Right renal cortex interstitium (tissue), 3 donors: ENCODE results near the gene RXRB. TPM values are rescaled to one million over a fixed set of nuclear protein-coding genes. Genes with fewer than 3 reads are reported as not detected.

Experiments used
- DNase-seq, 3 donors: peaks; one replicate each; pipeline ENCODE4 v3.0.0-alpha.2; 2013; ENCODE audit warnings: low read depth in 3 of 3, low spot score in 2 of 3
- polyA plus RNA-seq, 3 donors: library from polyadenylated mRNA; unstranded; fragments of 120-200 nt; gene quantifications; one replicate each; pipeline ENCODE4 v1.2.1, GENCODE V29; 2013; ENCODE audit not compliant: insufficient read length in 3 of 3

The RXRB gene
- polyA plus RNA-seq, 3 donors, result 48.7 to 51.7 (median 49.3) TPM

DNA sequence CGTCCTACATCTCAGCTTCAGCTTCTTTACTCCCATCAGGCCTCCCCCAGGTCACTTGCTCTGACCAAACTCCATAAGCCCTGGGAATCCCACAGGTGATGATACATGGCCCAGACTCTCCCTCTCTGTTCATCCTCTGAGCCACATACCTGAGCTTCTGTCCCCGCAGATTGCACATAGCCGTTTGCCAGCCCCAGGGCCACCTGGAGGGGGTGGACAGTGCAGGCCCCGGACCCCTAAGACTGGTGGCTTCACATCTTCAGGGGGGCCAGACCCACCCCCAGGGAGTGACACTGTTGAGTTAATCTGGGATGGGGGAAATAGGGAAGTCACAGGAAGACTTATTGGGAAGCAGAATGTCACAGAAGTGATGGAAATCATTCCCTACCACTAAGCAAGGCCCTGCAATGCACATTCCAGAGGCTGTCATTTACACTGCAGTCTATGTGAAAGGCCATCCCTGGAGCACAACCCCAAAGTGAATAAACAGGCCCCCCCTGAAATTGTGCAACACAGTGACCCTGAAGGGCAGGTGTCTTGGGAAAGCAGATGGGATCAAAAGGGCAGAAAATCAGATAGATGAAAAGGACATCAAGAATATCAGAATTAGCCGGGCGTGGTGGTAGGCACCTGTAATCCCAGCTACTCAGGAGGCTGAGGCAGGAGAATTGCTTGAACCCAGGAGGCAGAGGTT, 2.2 kb downstream of the RXRB start:
- DNase-seq, result no peak

DNA sequence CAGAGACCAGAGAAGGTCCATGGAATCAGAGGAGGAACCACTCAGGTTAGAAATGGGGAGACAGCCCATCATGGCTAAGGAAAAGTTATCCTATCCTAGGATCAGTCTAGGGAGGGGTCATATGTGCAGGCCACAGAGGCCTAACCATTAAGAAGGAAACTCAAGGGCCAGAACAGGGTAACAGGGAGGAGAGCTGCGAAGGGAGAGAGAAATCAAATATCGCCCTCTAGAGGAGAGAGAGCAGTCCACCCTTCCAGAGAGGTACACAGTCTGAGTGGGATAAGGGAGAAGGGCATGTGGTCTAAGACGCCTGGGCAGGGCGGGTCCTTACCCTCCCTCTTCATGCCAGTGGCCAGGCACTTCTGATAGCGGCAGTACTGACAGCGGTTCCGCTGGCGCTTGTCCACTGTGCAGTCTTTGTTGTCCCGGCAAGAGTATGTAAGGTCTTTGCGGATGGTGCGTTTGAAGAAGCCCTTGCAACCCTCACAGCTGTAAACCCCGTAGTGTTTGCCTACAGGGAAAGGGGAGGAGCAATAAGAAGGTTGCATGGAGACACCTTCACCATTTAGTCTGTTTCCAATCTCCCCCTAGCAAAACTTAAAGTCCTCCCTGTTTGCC, 2.9 kb downstream of the RXRB start:
- no peak for DNase-seq

DNA sequence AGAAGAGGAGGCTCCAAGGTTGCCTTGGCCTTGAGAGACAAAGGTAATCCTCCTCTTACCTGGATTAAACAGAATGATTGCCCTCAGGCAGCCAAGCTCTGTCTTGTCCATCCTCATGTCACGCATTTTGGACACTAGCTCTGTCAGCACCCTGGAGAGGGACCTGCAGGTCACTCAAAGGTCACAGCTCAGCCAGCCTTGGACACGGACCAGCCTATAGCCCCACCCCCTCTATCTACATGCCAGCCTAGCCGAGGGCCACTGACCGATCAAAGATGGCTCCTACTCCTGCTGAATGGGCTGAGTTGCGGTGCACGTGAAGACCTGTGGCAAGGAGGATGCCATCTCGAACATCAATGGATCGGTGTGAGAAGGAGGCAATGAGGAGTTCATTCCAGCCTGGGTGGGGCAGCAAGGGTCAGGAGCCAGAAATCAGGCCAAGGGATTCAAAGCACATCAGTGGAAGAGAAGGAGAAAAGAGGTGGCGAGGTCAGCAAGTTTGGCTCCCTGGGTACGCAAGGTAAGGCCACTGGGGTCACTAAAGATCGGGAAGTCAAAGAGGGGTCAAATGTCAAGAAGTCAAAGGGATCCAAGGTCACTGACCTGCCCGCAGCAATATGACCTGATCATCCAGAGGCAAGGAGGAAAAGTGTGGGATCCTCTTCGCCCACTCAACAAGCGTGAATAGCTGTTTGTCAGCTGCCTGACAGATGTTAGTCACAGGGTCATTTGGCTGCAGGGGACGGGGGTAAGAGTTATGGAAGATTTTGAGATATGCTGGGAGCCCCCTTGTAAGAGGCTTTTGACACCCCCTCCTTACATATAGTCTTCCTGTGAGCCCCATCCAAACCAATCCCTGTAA, 4.9 kb downstream of the RXRB start:
- DNase-seq, result no peak

DNA sequence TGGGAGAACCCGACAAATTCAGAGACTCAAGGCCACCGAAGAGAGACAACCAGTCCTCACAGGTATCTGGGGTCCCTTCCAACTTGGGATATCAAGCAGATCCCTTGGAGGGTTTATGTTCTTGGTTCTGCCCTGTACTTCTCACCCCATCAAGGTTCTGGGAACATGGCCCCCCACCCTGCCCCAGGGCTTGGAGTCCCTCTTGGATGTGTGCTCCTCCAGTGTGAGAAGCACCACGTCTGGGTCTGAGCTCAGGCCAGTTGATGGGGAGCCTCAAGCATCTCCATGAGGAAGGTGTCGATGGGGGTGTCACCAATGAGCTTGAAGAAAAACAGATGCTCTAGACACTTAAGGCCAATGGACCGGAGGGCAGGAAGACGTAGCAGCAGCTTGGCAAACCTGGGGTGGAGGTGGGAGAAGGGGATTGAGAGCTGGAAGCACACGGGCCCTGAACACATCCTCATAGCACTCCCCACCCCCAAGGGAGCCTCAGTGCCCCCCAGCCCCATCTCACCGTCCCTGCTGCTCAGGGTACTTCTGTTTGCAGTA, 6.0 kb downstream of the RXRB start:
- DNase-seq, result no peak

DNA sequence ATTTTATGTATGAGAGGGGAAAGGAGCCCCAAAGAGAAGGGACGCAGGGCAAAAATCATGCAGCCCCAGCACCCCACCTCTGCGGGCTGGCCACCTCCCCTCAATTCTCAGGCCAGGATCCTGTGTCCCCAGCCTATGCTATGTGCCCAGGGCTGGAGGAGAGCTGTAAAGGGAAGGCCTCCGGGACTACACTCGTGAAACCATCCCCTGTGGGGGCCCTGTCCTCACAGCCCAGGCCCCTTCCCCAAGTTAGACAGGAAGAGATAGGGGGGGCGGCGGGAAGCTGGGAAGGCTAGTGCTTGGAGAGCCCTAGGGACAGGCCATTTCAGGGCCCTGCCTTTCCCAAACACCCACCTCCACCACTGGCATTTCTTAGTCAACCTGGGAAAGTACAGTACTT, 6.8 kb downstream of the RXRB start:
- DNase-seq, result no peak

DNA sequence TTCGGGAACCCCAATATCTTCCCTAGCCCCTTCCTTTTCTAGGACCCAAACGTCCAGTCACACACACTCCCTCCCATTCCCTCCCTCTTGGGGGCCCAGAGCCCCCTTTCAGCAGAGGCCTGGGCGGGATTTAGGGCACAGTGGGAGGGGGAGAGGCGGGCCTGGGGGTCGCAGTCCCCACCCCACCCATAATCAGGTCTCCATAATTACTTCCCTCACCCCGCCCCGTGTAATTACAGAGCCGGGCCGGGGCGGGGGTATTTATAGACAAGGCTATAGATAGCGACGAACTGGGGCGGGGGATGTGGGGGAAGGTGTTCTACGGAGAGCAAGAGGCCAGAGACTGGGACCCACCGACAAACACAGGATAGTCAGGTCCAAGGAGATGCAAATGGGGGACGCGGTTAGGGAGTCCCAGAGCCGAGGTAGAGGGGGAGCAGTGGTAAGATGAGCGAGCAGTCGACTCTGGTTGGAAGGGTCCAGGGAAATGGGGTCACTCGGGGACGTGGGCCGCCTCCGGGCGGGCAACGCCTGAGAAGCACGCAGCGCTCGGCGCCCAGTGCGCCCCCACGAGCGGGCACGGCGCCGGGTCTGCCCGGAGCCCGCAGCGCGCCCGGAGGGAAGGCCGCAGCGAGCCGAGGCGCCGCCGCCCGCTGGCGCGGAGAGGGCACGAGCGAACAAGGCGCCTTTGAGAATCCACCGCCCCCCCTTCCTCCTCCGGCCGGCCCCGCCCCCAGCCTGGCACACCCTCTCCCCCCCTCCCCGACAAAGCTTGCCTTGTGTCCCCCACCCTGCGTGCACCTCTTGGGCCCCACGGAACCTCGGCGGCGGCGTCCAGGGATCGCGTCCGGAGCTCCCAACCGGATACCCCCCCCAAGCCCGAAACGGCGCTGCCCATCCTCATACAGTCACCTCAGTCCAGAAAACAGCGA, 7.5 kb downstream of the RXRB start:
- DNase-seq, result no peak

DNA sequence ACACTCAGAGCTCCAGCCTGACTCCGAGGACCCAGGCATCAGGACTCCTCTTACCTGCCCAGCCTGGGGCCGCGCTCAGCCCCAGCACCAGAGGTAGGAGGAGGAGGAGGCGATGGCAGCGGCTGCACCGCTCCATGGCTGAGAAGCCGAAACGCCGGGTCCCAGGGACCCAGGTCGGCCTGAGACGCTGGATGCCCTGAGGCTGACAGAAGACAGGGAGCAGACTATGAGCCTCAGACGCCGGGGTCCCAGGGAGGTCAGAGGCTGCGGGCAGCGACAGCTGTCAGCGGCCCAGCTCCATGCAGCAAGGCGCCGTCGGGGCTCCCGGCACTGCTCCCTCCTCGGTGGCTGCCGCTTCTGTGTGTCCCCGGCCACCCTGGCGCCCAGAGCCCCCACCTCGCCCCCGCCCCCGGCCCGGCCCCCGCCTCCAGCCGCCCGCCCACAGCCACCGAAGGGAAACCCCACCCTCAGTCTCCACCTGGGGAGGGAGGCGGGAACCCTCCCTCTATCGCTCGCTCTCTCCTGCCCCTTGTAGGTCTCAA, 8.3 kb downstream of the RXRB start, which contains the start of gene COL11A2:
COL11A2 (minus strand) TSS at position 363 of the 542 bp plus-strand sequence; CDS start at position 136, 227 bp downstream.
- DNase-seq, result no peak

DNA sequence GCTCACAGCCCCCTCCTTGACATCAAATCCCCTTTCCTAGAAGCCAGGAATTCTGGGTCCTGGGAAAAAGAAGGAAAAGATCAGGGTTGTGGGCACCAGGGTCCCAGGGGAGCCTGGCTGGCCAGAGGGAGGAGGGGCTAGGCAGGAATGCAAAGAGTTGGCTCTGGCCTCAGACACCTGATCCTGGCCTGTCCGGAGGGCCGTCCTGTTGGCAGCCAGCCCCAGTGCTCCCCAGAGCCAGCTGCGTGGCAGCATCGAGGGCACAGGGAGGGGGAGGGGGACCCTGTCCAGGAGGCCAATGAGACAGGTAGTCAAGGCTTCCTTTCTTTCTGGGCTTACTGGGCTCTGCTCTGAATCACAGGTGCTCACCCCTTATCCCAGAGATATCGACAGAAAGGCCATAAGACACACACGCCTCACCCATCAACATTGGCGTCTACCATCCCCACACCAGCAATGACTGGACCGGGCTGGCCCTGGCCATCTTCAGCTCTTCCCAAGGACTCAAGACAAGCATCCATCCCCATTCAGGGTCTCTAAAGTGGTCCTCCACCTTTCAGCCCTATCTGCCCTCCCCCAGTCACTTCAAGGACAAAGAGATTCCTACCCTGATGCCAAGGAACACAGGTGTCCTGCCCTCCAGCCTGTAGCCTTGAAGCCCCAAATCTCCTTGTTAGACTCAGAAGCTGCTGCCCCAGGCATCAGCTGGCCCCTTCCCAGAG, 8.9 kb downstream of the RXRB start:
- no peak for DNase-seq

DNA sequence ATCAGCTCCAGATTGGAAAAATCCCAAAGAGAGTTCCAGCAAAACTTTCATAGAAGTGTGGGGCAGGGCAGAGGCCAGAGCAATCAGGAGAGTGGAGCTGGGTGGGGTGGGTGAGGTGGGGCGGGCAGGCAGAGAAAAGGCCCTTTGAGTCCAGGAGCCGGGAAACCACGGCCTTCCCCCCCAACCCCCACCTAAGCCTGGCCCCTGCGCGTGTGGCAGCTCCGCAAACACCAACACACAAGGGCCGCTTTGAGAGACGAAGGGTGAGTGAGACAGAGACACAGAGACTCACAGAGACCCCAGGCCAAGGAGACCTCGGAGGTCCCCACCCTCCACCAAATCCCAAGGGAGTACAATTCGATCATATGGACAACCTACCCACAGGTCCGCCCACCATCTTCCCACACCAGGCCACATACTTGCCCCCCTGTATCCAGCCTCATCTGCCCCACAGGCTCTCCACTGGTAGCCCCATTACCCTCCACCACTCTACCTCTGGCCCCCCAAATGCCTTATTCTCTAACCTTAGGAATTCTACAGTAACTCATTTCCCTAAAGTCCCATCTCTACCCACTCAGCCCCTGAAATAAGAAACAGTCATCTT, 9.9 kb downstream of the RXRB start:
- DNase-seq, result no peak

DNA sequence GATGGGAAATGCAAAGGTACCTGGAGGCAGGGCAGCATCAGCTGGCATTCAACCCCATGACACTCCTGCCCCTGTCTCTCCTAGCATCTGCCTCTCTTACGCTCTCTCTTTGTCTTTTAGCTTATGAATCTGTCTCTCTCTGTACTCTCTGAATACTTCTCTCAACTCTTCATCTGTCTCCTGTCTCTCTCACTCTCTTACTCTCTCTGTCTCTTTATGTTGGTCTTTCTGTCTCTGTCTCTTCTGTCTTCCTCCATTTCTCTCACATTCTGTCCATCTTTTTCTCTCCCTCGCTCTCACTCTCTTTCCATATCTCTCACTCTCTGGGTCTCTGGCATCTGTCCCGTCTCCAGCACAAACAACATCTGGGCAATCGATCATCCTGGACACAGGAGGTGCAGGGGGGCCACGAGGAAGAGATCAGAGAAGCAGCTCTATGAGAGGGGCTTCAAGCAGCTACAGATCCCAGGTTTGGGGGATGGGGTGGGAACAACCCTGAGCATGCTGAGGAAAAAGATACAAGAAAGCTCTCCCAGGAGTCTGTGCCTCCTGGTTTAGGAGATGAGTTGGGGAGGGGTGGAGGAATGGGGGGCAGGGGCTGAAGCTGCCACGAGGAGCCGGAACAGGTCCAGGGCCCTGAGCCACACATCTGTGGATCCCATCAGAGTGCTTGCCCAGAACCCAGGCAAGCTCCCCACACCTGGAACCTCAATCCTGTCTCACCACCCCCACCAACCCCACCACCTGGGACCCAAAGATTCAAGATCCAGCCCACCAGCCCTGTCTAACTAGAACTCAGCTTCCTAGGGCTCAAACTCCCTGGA, 10.6 kb downstream of the RXRB start:
- no peak for DNase-seq

DNA sequence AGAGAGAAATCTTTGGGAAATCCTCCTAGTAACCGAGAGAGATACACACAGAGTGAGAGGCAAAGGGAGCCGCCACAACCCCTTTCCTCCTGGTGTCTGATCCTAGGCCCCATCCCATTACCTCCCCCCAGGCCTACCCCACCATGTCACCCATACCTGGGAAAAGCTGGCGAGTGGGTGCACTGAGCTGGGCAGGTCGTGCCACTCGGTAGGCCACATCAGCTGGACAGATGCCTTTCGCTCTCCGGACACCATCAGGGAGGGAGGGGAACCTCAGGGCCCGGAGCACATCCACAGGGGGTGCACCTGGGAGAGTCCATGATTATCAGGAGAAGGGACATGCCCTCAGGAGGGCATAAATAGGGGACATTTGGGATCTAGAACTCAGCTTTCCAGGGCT, 11.3 kb downstream of the RXRB start:
- no peak for DNase-seq

DNA sequence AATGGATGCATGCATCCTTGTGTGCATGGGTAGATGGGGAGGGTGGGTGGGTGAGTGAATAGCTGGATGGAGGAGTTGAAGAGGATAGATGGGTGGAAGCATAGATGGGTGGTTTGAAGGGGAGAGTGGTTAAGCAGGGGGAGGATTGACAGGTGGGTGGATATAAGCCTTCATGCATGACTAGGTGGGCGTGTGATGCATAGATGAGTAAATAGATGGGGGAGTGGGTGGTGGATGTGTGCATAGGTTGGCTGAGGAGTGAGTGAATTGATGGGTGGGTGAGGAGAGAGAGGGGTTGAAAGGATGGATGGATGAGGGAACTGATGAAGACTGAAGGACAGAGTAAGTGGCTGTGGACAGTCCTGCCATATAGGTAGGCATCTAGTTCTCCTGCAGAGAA, 12.7 kb downstream of the RXRB start:
- DNase-seq, result no peak

DNA sequence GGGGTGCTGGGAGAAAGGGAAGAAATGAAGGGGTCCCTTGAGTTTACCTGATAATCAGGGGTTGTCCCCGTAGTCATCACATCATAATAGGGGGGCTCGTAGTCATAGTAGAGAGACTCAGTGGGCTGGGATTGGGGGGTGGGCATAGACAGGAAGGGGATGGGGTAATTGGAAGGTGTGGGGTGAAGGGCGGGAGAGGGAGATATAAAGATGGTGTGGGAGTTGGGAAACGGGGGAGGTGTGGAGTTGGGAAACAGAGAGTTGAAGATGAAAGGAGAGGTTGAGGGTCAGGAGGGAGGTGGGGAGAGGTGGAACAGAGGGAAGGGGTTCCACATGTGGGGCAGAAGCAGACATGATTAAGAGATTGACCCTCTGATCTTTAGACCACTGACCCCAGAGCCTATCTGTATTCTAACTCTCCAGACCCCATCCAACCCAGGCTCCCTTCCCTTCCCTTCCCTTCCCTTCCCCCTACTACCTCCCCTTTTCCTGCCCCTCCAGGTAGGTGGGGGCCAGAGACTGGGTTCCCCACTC, 14.7 kb downstream of the RXRB start:
- DNase-seq, result no peak

DNA sequence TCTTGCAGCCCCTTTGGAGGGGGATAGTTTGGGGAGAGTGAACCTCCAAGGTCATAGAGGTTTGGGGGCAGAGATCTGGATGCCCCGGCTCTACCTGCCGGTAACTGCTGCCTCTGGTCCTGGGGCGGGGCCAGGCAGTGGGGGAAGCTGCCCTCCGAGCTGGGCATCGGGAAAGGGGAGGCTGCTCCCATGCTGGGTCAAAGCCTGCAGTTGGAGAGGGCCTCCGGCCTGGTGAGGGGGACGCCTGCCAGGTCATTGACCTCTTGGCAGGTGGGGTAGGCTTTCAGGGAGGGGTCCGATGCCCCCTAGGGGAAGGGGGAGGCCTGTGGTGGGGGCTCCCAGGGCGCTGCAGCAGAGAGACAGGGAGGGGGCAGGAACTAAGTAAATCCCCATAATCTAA, 15.3 kb downstream of the RXRB start:
- no peak for DNase-seq

DNA sequence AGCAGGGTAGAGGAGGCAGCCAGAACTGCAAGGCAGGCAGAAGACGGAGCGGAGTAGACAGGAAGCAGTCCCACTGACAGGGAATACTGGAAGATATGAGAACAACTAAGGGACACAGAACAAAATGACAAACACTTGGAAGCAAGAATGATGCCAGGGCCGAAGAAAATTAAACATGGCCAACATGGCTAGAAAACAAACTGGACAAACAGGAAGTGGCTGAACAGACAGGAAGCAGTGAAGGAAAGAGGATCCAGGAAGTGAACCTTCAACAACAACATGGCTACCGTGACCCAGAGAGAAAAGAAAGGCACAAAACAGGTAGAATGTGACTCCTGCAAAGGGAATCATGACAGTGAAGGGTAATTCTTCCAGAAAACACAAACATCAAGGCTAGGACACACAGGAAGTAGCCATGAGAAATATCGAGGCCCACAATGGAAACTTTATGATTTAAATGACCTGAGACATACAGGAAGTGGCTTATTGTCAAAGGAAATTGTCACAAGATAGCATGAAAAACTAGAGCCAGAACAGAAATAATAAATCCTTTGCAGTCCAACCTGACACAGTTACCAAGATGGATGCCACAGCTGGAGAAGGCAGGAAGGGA, 17.3 kb downstream of the RXRB start:
- DNase-seq, result no peak

DNA sequence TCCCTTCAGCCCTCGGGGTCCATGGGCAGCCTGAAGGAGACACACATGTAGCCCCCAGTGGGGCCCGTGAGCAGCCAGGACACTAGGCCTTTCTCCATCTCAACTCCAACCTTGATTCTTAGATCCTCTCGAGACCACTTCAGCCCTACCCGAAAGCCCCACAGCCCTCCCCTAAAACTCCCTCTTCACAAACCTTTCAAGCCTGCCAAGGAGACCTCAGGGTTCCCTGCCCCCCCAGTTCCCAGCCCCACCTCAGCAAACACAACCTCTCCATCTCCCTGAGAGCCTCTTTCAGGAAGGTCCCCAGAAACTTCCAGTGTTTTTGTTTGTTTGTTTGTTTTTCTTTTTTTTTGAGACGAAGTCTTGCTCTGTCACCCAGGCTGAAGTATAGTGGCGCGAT, 19.3 kb downstream of the RXRB start:
- DNase-seq, result no peak

DNA sequence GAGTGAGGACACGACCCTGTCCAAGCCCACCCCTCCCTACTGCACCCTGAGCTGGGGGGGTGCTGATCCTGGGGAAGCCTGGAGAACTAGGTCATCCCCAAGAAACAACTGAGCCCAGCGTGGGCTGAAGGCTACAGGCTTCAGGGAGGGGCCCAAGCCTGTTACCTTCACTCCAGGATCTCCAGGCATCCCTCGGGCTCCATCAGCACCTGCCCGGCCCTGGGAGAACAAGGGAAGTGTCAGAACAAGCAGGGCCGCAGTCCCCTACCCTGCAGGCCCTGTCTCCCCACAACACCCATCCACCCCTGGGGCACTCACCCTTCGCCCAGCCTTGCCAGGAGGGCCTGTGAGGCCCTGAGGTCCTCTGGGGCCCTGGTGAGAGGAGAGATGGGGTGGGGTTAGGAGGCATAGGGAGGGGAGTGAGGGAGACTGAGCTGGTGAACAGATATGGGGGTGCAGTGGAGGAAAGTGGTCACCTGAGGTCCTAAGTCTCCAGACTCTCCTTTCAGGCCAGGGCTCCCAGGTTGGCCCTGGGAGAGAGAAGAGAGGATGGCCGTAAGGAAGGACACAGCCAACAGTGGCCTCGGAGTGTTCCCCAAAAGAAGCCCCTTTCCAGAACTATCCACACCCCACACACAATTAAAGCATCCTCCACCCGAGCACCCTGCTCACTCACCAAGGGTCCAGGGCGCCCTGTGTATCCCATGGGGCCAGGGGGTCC, 21.6 kb downstream of the RXRB start:
- DNase-seq, result no peak
